IMR-90 (cell line): ENCODE measurements around the gene BLNK. TPM values are rescaled to one million over a fixed set of nuclear protein-coding genes. Genes with fewer than 3 reads are reported as not detected.

ENCODE experiments used
- ATAC-seq: fragments of 200-7000 bp; cut with Tn5 transposase; 2 replicates; pipeline ENCODE4 v1.9.1; 2020; ENCODE audit warnings: low read depth, mild to moderate bottlenecking, moderate library complexity
- BruUV-seq: library from RNA; stranded (reverse); fragments of 400-500 nt; replicated peaks from 2 replicates; lab custom pipeline; 2021; lab: Mats Ljungman, UMichigan
- CTCF ChIA-PET: fragments of 300-600 bp; formaldehyde crosslinking; extraction: SDS; loops from one replicate; lab custom pipeline; 2021; ENCODE audit warnings: antibody characterized with exemption; lab: Yijun Ruan, JAX
- POLR2A ChIA-PET: fragments of 300-600 bp; sonication (Branson Sonifier 250); formaldehyde crosslinking; loops from one replicate; lab custom pipeline; 2022; ENCODE audit warnings: antibody characterized with exemption; ENCODE audit not compliant: unreplicated experiment; lab: Charles Lee
- DNase-seq: peaks from one replicate; pipeline ENCODE4 v3.0.0; 2013
- H2AFZ ChIP-seq: replicated peaks from 2 replicates; pipeline ENCODE3; 2013; ENCODE audit warnings: low read length, mild to moderate bottlenecking; ENCODE audit not compliant: poor library complexity
- H2AK5ac ChIP-seq: 2 replicates; pipeline ENCODE4 v1.6.1; 2013; ENCODE audit warnings: low read depth, low read length, inconsistent platforms
- H2AK9ac ChIP-seq: replicated peaks from 2 replicates; pipeline ENCODE3; 2013; ENCODE audit warnings: mild to moderate bottlenecking, low read depth, low read length, moderate library complexity; ENCODE audit not compliant: poor library complexity
- H2BK120ac ChIP-seq: 2 replicates; pipeline ENCODE4 v1.6.1; 2013; ENCODE audit warnings: low read depth, low read length, inconsistent platforms
- H2BK15ac ChIP-seq: 3 replicates; pipeline ENCODE4 v1.6.1; 2013; ENCODE audit warnings: low read depth, low read length, inconsistent platforms
- H2BK20ac ChIP-seq: 2 replicates; pipeline ENCODE4 v1.6.1; 2013; ENCODE audit warnings: low read depth, mild to moderate bottlenecking, inconsistent platforms, low read length, moderate library complexity
- H2BK5ac ChIP-seq: 2 replicates; pipeline ENCODE4 v1.6.1; 2013; ENCODE audit warnings: mild to moderate bottlenecking, low read depth, low read length, inconsistent platforms; ENCODE audit not compliant: poor library complexity, severe bottlenecking
- H3K14ac ChIP-seq: replicated peaks from 2 replicates; pipeline ENCODE4 v1.6.1; 2013; ENCODE audit warnings: low read depth, low read length, inconsistent platforms
- H3K18ac ChIP-seq: 2 replicates; pipeline ENCODE4 v1.6.1; 2013; ENCODE audit warnings: low read depth, low read length, control low read depth
- H3K23ac ChIP-seq: 2 replicates; pipeline ENCODE4 v1.6.1; 2013; ENCODE audit warnings: low read depth, low read length, inconsistent platforms
- H3K27ac ChIP-seq: 2 replicates; pipeline ENCODE4 v1.5.1; 2013; ENCODE audit warnings: mild to moderate bottlenecking, control low read depth, low read length; ENCODE audit not compliant: insufficient read depth
- H3K27me3 ChIP-seq: 2 replicates; pipeline ENCODE4 v1.6.1; 2013; ENCODE audit warnings: low read length; ENCODE audit not compliant: control insufficient read depth, insufficient read depth
- H3K36me3 ChIP-seq: 2 replicates; pipeline ENCODE4 v1.6.1; 2013; ENCODE audit warnings: low read length, mixed read lengths; ENCODE audit not compliant: control insufficient read depth, insufficient read depth
- H3K4ac ChIP-seq: 2 replicates; pipeline ENCODE4 v1.6.1; 2013; ENCODE audit warnings: low read depth, low read length, inconsistent platforms
- H3K4me1 ChIP-seq: 2 replicates; pipeline ENCODE4 v1.6.1; 2013; ENCODE audit warnings: low read length, mixed read lengths; ENCODE audit not compliant: control insufficient read depth, insufficient read depth
- H3K4me2 ChIP-seq: 2 replicates; pipeline ENCODE4 v1.6.1; 2013; ENCODE audit warnings: low read depth, mild to moderate bottlenecking, control low read depth, low read length, moderate library complexity
- H3K4me3 ChIP-seq: 2 replicates; pipeline ENCODE4 v1.5.1; 2013; ENCODE audit warnings: low read depth, mild to moderate bottlenecking, control low read depth, low read length, moderate library complexity; ENCODE audit not compliant: insufficient read depth
- H3K56ac ChIP-seq: 2 replicates; pipeline ENCODE4 v1.6.1; 2013; ENCODE audit warnings: low read length, inconsistent platforms; ENCODE audit not compliant: insufficient read depth; ENCODE audit errors: extremely low read depth
- H3K79me1 ChIP-seq, 2 experiments: 2 replicates each; pipeline ENCODE4 v1.6.1; 2013; ENCODE audit warnings: low read length in 2 of 2, inconsistent platforms in 1 of 2, low read depth in 1 of 2
- H3K9ac ChIP-seq: 2 replicates; pipeline ENCODE4 v1.6.1; 2013; ENCODE audit warnings: low read depth, low read length, control low read depth
- H3K9me1 ChIP-seq: 2 replicates; pipeline ENCODE4 v1.6.1; 2013; ENCODE audit warnings: low read length, inconsistent platforms; ENCODE audit not compliant: insufficient read depth
- H3K9me3 ChIP-seq: 2 replicates; pipeline ENCODE4 v1.6.1; 2013; ENCODE audit warnings: low read length; ENCODE audit not compliant: control insufficient read depth, insufficient read depth
- H4K20me1 ChIP-seq: 2 replicates; pipeline ENCODE4 v1.6.1; 2013; ENCODE audit warnings: low read length, inconsistent platforms; ENCODE audit not compliant: insufficient read depth
- H4K5ac ChIP-seq: 2 replicates; pipeline ENCODE4 v1.6.1; 2013; ENCODE audit warnings: mild to moderate bottlenecking, low read depth, low read length, control low read depth
- H4K8ac ChIP-seq, 2 experiments: 2 replicates each; pipeline ENCODE4 v1.6.1; 2013; ENCODE audit warnings: low read depth in 2 of 2, low read length in 2 of 2, control low read depth in 1 of 2, inconsistent platforms in 1 of 2
- H4K91ac ChIP-seq: 2 replicates; pipeline ENCODE4 v1.6.1; 2013; ENCODE audit warnings: low read depth, low read length, inconsistent platforms; ENCODE audit not compliant: insufficient read depth
- BHLHE40 ChIP-seq: fragments of 150-350 bp; IDR thresholded peaks from 2 replicates; pipeline ENCODE4 v1.6.1; 2016; ENCODE audit warnings: mild to moderate bottlenecking, low read depth, low read length
- CEBPB ChIP-seq: IDR thresholded peaks from 2 replicates; pipeline ENCODE4 v1.6.1; 2012; ENCODE audit warnings: low read depth, low read length, improper control_type of control experiment
- FOS ChIP-seq: fragments of 150-350 bp; IDR thresholded peaks from 2 replicates; pipeline ENCODE4 v1.6.1; 2016; ENCODE audit warnings: low read depth, low read length
- MAZ ChIP-seq: IDR thresholded peaks from 2 replicates; pipeline ENCODE4 v1.6.1; 2012; ENCODE audit warnings: low read depth, mild to moderate bottlenecking, low read length, improper control_type of control experiment, moderate library complexity, borderline replicate concordance
- POLR2A ChIP-seq: IDR thresholded peaks from 2 replicates; pipeline ENCODE4 v1.6.1; 2012; ENCODE audit warnings: mild to moderate bottlenecking, low read depth, low read length
- RFX5 ChIP-seq: IDR thresholded peaks from 2 replicates; pipeline ENCODE4 v1.8.0; 2012; ENCODE audit warnings: low read depth, mild to moderate bottlenecking, low read length, moderate library complexity
- WGBS, 2 experiments: methylation state at CpG; one replicate each; pipeline versions ENCODE4 v1.1.5 to v1.1.7; 2013; ENCODE audit warnings: missing lambda C conversion rate in 2 of 2; ENCODE audit not compliant: insufficient read length in 1 of 2; ENCODE audit errors: extremely low coverage in 2 of 2; 5-methylcytosine and 5-hydroxymethylcytosine counted together
- dilution Hi-C: fragments of 300-500 bp; cut with HindIII; formaldehyde crosslinking; loops from one replicate; pipeline ENCODE4 v1.14.3; 2018; ENCODE audit warnings: low sequenced_read_pairs; ENCODE audit not compliant: unreplicated experiment
- in situ Hi-C: fragments of 300-500 bp; cut with MboI; formaldehyde crosslinking; loops from 3 replicates; pipeline ENCODE4 v1.14.3; 2019; ENCODE audit warnings: low sequenced_read_pairs, inconsistent platforms, mixed read lengths
- intact Hi-C: fragments of 100-400 bp; cut with micrococcal nuclease; formaldehyde crosslinking; loops from 2 replicates; pipeline ENCODE4 v1.10.0; 2022
- polyA plus RNA-seq, 3 experiments: library from polyadenylated mRNA; depleted of rRNA; stranded (reverse); fragments of >200 nt; gene quantifications; 2 replicates each; pipeline ENCODE4 v1.2.3, GENCODE V29; 2012; ENCODE audit warnings: low replicate concordance in 1 of 3
- total RNA-seq: library from RNA; depleted of rRNA; stranded (reverse); fragments of >200 nt; gene quantifications from 2 replicates; pipeline ENCODE4 v1.2.3, GENCODE V29; 2012
- TF ChIP-seq, protein P1 (sequence below): conservative IDR thresholded peaks from 2 replicates; pipeline ENCODE4 v1.5.1; 2012; ENCODE audit warnings: mild to moderate bottlenecking, low read depth, low read length, improper control_type of control experiment

BLNK gene
- total and polyA plus RNA-seq, 2 of the 4 experiments (the other 2 are of a cell fraction), result not detected

DNA sequence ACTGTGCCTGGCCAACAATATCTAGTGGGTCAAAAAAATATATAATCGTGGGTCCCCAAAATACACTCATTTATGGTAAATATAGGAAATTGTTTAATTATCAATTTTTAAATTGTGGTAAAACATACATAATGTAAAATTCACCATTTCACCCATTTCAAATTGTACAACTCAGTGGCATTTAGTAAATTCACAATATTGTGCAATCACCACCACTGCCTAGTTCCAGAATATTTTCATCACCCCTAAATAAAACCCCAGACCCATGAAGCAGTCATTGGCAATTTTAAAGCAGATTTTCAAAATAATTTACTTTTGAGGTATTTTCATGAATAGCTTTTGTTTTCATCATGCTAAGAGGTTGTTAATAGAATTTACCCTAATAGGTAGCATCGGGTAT is 10.2 kb downstream of the BLNK start:
- Histone ChIP-seq H4K20me1 (no peaks in the 10 kb centered on the region), H2AK5ac (no peak overlapping the region), H3K9ac (no peak overlapping the region), H3K4me1 (no peaks in the 10 kb centered on the region), H3K4me3 (no peak overlapping the region), H3K14ac (no peak overlapping the region), H2BK5ac (no peak overlapping the region), H3K56ac (no peak overlapping the region), H3K4ac (no peak overlapping the region), H3K18ac (no peak overlapping the region), H3K9me1 (no peaks in the 10 kb centered on the region), H4K8ac (no peak overlapping the region), H3K27ac (no peak overlapping the region), H3K23ac (no peak overlapping the region), H2BK20ac (no peak overlapping the region), H2BK15ac (no peak overlapping the region), H2AFZ (no peak overlapping the region), H3K27me3 (no peaks in the 10 kb centered on the region), H3K36me3 (no peaks in the 10 kb centered on the region), H3K9me3 (no peaks in the 10 kb centered on the region), H2BK120ac (no peak overlapping the region), H2AK9ac (no peak overlapping the region), H4K5ac (no peak overlapping the region), H3K4me2 (no peak overlapping the region), H4K91ac (no peak overlapping the region), H3K79me1 (no peaks in the 10 kb centered on the region)
- intact Hi-C loops (no loop called here), in situ Hi-C loops (no loop called here), dilution Hi-C loops (no loop called here)
- BruUV-seq, result no TSS peak
- no CpG with 5 or more reads among the region's 2 CpGs for WGBS, 2 experiments
- POLR2A ChIA-PET, result interaction anchor here (0.6 kb wide), 1 partner anchor 10 kb away, joined by 5 read pairs; the partner anchor contains the start of gene BLNK
- TF ChIP-seq, protein P1, sequence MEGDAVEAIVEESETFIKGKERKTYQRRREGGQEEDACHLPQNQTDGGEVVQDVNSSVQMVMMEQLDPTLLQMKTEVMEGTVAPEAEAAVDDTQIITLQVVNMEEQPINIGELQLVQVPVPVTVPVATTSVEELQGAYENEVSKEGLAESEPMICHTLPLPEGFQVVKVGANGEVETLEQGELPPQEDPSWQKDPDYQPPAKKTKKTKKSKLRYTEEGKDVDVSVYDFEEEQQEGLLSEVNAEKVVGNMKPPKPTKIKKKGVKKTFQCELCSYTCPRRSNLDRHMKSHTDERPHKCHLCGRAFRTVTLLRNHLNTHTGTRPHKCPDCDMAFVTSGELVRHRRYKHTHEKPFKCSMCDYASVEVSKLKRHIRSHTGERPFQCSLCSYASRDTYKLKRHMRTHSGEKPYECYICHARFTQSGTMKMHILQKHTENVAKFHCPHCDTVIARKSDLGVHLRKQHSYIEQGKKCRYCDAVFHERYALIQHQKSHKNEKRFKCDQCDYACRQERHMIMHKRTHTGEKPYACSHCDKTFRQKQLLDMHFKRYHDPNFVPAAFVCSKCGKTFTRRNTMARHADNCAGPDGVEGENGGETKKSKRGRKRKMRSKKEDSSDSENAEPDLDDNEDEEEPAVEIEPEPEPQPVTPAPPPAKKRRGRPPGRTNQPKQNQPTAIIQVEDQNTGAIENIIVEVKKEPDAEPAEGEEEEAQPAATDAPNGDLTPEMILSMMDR, result no peak
- no peak for TF ChIP-seq MAZ
- TF ChIP-seq RFX5, result no peak
- TF ChIP-seq CEBPB, result peak; percentile 77
- no peak for TF ChIP-seq FOS
- no peak for TF ChIP-seq POLR2A
- no peak for TF ChIP-seq BHLHE40
- CTCF ChIA-PET, result interaction anchor here (0.6 to 0.9 kb wide), 2 partner anchors 10 to 15 kb away, joined by 3 to 4 read pairs; partner anchors contain the start of gene BLNK
- ATAC-seq (no peak), DNase-seq (no peak)
